GM19025 (cell line): ENCODE results near the gene RAB36.

Experiments
- ATAC-seq: cut with Tn5 transposase; IDR thresholded peaks from one replicate; pipeline ENCODE4 v1.9.1; 2021; ENCODE audit warnings: mild to moderate bottlenecking, low read depth, moderate library complexity; ENCODE audit not compliant: unreplicated experiment

Gene RAB36

GRCh38 chr22:23119494-23120414 lies 25.5 kb upstream of the RAB36 start:
- no peak for ATAC-seq

GRCh38 chr22:23120415-23120899 lies 24.8 kb upstream of the RAB36 start:
- ATAC-seq = no peak

- ATAC-seq = no peak
These were observed 24.3 kb upstream of the RAB36 start for GRCh38 chr22:23121000-23121421.

- ATAC-seq = no peak
These were observed 23.9 kb upstream of the RAB36 start for GRCh38 chr22:23121424-23121823.

- ATAC-seq = no peak
These were observed 22.9 kb upstream of the RAB36 start for GRCh38 chr22:23122216-23122957.

- ATAC-seq = no peak
These were observed 22.1 kb upstream of the RAB36 start for GRCh38 chr22:23122992-23123803.

GRCh38 chr22:23123804-23124254 lies 21.4 kb upstream of the RAB36 start:
- no peak for ATAC-seq

GRCh38 chr22:23124611-23125511 lies 20.4 kb upstream of the RAB36 start:
- ATAC-seq = no peak

- no peak for ATAC-seq
These were observed 19.7 kb upstream of the RAB36 start for GRCh38 chr22:23125512-23126103.

- no peak for ATAC-seq
These were observed 18.9 kb upstream of the RAB36 start for GRCh38 chr22:23126165-23127054.

- ATAC-seq = no peak
These were observed 18.1 kb upstream of the RAB36 start for GRCh38 chr22:23127055-23127756.

- no peak for ATAC-seq
These were observed 17.5 kb upstream of the RAB36 start for GRCh38 chr22:23127788-23128187.

GRCh38 chr22:23128269-23129108 lies 16.8 kb upstream of the RAB36 start:
- no peak for ATAC-seq

- no peak for ATAC-seq
These were observed 16.1 kb upstream of the RAB36 start for GRCh38 chr22:23129149-23129548.

GRCh38 chr22:23130697-23131096 lies 14.6 kb upstream of the RAB36 start:
- ATAC-seq = no peak

GRCh38 chr22:23131931-23132330 lies 13.3 kb upstream of the RAB36 start:
- ATAC-seq = no peak
